ENCODE results near the gene COX11.

GRCh38 chr17:54985476-54985875 lies 17.0 kb upstream of the COX11 start:
- no peak for TF ChIP-seq CTCF (IDR thresholded peaks at IDR 0.05; ENCODE audit: low read depth, low read length)
- TF ChIP-seq POLR2A (IDR thresholded peaks at IDR 0.05; ENCODE audit: extremely low read depth, insufficient read length), result no peak
- no peak for TF ChIP-seq MYC (IDR thresholded peaks at IDR 0.05; ENCODE audit: low read depth, low read length)
- TF ChIP-seq MAX (IDR thresholded peaks at IDR 0.05; ENCODE audit: low read depth, low read length), result no peak
